GM23338 (cell line): ENCODE measurements around the gene SLC6A7.

Source experiments
- CREB1 ChIP-seq: fragments of 250-450 bp; sonication (Bioruptor Pico); IDR thresholded peaks from 2 replicates; pipeline ENCODE4 v1.5.0; 2020; ENCODE audit warnings: low read depth, mild to moderate bottlenecking, moderate library complexity
- EZH2 ChIP-seq: fragments of 200-600 bp; sonication (generic); IDR thresholded peaks from one replicate; pipeline ENCODE4 v1.8.0; 2017; ENCODE audit warnings: antibody characterized with exemption, mild to moderate bottlenecking, low read depth; ENCODE audit not compliant: unreplicated experiment
- EZH2phosphoT487 ChIP-seq: fragments of 200-600 bp; sonication (generic); IDR thresholded peaks from one replicate; pipeline ENCODE4 v1.8.1; 2018; ENCODE audit warnings: antibody characterized with exemption; ENCODE audit not compliant: unreplicated experiment
- JUNB ChIP-seq: IDR thresholded peaks from one replicate; pipeline ENCODE4 v1.6.1; 2016; ENCODE audit warnings: antibody characterized with exemption; ENCODE audit not compliant: unreplicated experiment
- NANOG ChIP-seq: IDR thresholded peaks from 2 replicates; pipeline ENCODE4 v1.6.1; 2016; ENCODE audit warnings: antibody characterized with exemption, borderline replicate concordance
- POLR2AphosphoS5 ChIP-seq: IDR thresholded peaks from 2 replicates; pipeline ENCODE4 v1.6.1; 2016; ENCODE audit warnings: antibody characterized with exemption, low read depth
- STAT1 ChIP-seq: IDR thresholded peaks from one replicate; pipeline ENCODE4 v1.6.1; 2016; ENCODE audit warnings: antibody characterized with exemption; ENCODE audit not compliant: unreplicated experiment
- ZNF114 ChIP-seq: fragments of 250-450 bp; sonication (Bioruptor Pico); IDR thresholded peaks from 2 replicates; pipeline ENCODE4 v1.5.0; 2020; ENCODE audit warnings: mild to moderate bottlenecking, moderate library complexity
- TF ChIP-seq, protein P1 (sequence below), 2 experiments: fragments of 200-600 bp in 1 of 2; sonication (generic) in 1 of 2; conservative IDR thresholded peaks; 2 replicates each; pipeline versions ENCODE4 v1.5.1 to v1.6.1; 2016 to 2017; ENCODE audit warnings: antibody characterized with exemption in 2 of 2, low read depth in 2 of 2, mild to moderate bottlenecking in 2 of 2, moderate library complexity in 1 of 2
- TF ChIP-seq, protein P2 (sequence below): IDR thresholded peaks from one replicate; pipeline ENCODE4 v1.6.1; 2018; ENCODE audit warnings: antibody characterized with exemption; ENCODE audit not compliant: unreplicated experiment
- TF ChIP-seq, protein P3 (sequence below): IDR thresholded peaks from 2 replicates; pipeline ENCODE4 v1.6.1; 2016; ENCODE audit warnings: antibody characterized with exemption
- TF ChIP-seq, protein P4 (sequence below): fragments of 250-450 bp; sonication (Bioruptor Pico); IDR thresholded peaks from 2 replicates; pipeline ENCODE4 v1.5.0; 2020; ENCODE audit warnings: mild to moderate bottlenecking, moderate library complexity

DNA sequence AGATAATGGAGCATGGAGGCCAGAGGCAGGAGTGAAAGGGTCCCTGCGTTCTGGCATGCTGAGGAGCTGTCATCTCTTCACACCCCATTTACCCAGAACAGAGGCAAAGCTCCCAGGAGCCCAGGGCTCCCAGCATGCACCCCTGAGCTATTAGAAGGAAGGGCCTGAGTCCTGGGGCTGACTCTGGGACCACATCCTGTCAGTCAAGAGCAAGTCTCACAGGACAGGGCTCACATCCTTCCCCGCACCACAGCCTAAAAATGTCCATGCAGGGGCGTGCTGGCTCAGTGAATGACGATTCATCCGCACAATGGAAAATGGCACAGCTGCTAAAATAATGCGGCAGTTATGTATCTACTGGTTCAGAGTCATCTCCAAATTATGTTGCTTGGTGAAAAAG lies 68.3 kb downstream of the SLC6A7 start:
- TF ChIP-seq, protein P1, sequence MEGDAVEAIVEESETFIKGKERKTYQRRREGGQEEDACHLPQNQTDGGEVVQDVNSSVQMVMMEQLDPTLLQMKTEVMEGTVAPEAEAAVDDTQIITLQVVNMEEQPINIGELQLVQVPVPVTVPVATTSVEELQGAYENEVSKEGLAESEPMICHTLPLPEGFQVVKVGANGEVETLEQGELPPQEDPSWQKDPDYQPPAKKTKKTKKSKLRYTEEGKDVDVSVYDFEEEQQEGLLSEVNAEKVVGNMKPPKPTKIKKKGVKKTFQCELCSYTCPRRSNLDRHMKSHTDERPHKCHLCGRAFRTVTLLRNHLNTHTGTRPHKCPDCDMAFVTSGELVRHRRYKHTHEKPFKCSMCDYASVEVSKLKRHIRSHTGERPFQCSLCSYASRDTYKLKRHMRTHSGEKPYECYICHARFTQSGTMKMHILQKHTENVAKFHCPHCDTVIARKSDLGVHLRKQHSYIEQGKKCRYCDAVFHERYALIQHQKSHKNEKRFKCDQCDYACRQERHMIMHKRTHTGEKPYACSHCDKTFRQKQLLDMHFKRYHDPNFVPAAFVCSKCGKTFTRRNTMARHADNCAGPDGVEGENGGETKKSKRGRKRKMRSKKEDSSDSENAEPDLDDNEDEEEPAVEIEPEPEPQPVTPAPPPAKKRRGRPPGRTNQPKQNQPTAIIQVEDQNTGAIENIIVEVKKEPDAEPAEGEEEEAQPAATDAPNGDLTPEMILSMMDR (conservative IDR thresholded peaks at IDR 0.05; ENCODE audit: low read depth in 2 of 2): no peak
- TF ChIP-seq JUNB (no peak), EZH2 (no peak), POLR2AphosphoS5 (no peak), ZNF114 (CRISPR knock-in tag) (no peak), EZH2phosphoT487 (no peak), NANOG (no peak), CREB1 (no peak), STAT1 (no peak)
- TF ChIP-seq, protein P2, sequence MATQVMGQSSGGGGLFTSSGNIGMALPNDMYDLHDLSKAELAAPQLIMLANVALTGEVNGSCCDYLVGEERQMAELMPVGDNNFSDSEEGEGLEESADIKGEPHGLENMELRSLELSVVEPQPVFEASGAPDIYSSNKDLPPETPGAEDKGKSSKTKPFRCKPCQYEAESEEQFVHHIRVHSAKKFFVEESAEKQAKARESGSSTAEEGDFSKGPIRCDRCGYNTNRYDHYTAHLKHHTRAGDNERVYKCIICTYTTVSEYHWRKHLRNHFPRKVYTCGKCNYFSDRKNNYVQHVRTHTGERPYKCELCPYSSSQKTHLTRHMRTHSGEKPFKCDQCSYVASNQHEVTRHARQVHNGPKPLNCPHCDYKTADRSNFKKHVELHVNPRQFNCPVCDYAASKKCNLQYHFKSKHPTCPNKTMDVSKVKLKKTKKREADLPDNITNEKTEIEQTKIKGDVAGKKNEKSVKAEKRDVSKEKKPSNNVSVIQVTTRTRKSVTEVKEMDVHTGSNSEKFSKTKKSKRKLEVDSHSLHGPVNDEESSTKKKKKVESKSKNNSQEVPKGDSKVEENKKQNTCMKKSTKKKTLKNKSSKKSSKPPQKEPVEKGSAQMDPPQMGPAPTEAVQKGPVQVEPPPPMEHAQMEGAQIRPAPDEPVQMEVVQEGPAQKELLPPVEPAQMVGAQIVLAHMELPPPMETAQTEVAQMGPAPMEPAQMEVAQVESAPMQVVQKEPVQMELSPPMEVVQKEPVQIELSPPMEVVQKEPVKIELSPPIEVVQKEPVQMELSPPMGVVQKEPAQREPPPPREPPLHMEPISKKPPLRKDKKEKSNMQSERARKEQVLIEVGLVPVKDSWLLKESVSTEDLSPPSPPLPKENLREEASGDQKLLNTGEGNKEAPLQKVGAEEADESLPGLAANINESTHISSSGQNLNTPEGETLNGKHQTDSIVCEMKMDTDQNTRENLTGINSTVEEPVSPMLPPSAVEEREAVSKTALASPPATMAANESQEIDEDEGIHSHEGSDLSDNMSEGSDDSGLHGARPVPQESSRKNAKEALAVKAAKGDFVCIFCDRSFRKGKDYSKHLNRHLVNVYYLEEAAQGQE: no peak
- TF ChIP-seq, protein P3, sequence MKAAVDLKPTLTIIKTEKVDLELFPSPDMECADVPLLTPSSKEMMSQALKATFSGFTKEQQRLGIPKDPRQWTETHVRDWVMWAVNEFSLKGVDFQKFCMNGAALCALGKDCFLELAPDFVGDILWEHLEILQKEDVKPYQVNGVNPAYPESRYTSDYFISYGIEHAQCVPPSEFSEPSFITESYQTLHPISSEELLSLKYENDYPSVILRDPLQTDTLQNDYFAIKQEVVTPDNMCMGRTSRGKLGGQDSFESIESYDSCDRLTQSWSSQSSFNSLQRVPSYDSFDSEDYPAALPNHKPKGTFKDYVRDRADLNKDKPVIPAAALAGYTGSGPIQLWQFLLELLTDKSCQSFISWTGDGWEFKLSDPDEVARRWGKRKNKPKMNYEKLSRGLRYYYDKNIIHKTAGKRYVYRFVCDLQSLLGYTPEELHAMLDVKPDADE: no peak
- TF ChIP-seq, protein P4, sequence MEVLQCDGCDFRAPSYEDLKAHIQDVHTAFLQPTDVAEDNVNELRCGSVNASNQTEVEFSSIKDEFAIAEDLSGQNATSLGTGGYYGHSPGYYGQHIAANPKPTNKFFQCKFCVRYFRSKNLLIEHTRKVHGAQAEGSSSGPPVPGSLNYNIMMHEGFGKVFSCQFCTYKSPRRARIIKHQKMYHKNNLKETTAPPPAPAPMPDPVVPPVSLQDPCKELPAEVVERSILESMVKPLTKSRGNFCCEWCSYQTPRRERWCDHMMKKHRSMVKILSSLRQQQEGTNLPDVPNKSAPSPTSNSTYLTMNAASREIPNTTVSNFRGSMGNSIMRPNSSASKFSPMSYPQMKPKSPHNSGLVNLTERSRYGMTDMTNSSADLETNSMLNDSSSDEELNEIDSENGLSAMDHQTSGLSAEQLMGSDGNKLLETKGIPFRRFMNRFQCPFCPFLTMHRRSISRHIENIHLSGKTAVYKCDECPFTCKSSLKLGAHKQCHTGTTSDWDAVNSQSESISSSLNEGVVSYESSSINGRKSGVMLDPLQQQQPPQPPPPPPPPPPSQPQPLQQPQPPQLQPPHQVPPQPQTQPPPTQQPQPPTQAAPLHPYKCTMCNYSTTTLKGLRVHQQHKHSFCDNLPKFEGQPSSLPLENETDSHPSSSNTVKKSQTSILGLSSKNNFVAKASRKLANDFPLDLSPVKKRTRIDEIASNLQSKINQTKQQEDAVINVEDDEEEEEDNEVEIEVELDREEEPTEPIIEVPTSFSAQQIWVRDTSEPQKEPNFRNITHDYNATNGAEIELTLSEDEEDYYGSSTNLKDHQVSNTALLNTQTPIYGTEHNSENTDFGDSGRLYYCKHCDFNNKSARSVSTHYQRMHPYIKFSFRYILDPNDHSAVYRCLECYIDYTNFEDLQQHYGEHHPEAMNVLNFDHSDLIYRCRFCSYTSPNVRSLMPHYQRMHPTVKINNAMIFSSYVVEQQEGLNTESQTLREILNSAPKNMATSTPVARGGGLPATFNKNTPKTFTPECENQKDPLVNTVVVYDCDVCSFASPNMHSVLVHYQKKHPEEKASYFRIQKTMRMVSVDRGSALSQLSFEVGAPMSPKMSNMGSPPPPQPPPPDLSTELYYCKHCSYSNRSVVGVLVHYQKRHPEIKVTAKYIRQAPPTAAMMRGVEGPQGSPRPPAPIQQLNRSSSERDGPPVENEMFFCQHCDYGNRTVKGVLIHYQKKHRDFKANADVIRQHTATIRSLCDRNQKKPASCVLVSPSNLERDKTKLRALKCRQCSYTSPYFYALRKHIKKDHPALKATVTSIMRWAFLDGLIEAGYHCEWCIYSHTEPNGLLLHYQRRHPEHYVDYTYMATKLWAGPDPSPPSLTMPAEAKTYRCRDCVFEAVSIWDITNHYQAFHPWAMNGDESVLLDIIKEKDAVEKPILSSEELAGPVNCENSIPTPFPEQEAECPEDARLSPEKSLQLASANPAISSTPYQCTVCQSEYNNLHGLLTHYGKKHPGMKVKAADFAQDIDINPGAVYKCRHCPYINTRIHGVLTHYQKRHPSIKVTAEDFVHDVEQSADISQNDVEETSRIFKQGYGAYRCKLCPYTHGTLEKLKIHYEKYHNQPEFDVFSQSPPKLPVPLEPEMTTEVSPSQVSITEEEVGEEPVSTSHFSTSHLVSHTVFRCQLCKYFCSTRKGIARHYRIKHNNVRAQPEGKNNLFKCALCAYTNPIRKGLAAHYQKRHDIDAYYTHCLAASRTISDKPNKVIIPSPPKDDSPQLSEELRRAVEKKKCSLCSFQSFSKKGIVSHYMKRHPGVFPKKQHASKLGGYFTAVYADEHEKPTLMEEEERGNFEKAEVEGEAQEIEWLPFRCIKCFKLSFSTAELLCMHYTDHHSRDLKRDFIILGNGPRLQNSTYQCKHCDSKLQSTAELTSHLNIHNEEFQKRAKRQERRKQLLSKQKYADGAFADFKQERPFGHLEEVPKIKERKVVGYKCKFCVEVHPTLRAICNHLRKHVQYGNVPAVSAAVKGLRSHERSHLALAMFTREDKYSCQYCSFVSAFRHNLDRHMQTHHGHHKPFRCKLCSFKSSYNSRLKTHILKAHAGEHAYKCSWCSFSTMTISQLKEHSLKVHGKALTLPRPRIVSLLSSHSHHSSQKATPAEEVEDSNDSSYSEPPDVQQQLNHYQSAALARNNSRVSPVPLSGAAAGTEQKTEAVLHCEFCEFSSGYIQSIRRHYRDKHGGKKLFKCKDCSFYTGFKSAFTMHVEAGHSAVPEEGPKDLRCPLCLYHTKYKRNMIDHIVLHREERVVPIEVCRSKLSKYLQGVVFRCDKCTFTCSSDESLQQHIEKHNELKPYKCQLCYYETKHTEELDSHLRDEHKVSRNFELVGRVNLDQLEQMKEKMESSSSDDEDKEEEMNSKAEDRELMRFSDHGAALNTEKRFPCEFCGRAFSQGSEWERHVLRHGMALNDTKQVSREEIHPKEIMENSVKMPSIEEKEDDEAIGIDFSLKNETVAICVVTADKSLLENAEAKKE (CRISPR knock-in tag): no peak
